Stimulated activated CD8-positive, alpha-beta memory T cell treated with anti-CD3 and anti-CD28 coated beads, Interleukin-7, amount 100 ng/mL, for 1 hour (primary cell): ENCODE results near the gene C6orf15.
"Not testable (repeated sequence)": the region's sequence is repeated elsewhere in the genome, so short reads cannot be mapped to it uniquely, and the experiment has no call there.

ENCODE experiments used
- DNase-seq, 2 donors: peaks; one replicate each; pipeline ENCODE4 v3.0.0-alpha.2; 2020; ENCODE audit warnings: low read depth in 2 of 2

C6orf15 gene

DNA sequence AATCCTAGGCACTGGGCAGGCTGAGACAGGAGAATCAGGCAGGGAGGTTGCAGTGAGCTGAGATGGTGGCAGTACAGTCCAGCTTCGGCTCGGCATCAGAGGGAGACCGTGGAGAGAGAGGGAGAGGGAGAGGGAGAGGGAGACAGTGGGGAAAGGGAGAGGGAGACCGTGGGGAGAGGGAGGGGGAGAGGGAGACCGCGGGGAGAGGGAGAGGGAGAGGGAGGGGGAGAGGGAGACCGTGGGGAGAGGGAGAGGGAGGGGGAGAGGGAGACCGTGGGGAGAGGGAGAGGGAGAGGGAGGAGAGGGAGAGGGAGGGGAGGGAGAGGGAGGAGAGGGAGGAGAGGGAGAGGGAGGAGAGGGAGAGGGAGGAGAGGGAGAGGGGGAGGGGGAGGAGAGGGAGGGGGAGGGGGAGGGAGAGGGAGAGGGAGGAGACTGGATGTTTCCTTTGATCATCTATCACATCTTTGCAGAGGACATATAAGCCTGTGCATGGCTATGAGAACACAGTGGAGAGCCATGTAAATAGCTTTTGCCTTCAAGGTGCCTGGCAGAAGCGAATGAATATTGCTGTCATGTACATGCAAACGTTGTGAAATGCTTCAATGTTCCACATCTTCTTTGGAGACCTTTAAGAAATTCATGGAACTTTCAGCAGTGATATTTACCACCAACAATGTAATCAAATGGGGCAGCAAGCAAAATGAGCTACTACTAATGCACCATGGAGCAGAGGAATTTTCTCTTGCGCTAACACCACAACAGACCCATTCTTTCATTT is 44.3 kb downstream of the C6orf15 start:
- DNase-seq: not testable (repeated sequence)

DNA sequence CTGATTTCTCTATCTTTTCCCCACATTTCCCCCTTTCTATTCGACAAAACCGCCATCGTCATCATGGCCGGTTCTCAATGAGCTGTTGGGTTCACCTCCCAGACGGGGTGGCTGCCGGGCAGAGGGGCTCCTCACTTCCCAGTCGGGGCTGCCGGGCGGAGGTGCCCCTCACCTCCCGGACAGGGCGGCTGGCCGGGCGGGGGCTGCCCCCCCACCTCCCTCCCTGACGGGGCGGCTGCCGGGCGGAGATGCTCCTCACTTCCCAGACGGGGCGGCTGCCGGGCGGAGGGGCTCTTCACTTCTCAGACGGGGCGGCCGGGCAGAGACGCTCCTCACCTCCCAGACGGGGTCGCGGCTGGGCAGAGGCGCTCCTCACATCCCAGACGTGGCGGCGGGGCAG is 45.3 kb downstream of the C6orf15 start:
- DNase-seq: not testable (repeated sequence)

GRCh38 chr6:31065556-31065955 is 46.8 kb downstream of the C6orf15 start:
- no peak for DNase-seq

- no peak for DNase-seq
These were observed 48.4 kb downstream of the C6orf15 start for GRCh38 chr6:31063906-31064435.
